K562 (cell line): Measurements from ENCODE around the gene CPLX3. TPM values are rescaled to one million over a fixed set of nuclear protein-coding genes. Genes with fewer than 3 reads are reported as not detected.

Experiments used
- EGR1 ChIP-seq: fragments of 450-650 bp; conservative IDR thresholded peaks from 2 replicates; pipeline ENCODE4 v1.6.1; 2017; ENCODE audit warnings: mild to moderate bottlenecking
- EHMT2 ChIP-seq: fragments of 450-650 bp; IDR thresholded peaks from 2 replicates; pipeline ENCODE4 v1.6.1; 2018; ENCODE audit warnings: antibody characterized with exemption
- FOXA3 ChIP-seq, 2 experiments: fragments of 450-650 bp in 1 of 2; sonication (generic) in 1 of 2; formaldehyde crosslinking; IDR thresholded peaks in 1 of 2; conservative IDR thresholded peaks in 1 of 2; 2 replicates each; pipeline versions ENCODE4 v1.4.0 to v1.8.0; 2020 to 2022; ENCODE audit warnings: mild to moderate bottlenecking in 2 of 2, missing genetic modification reagents in 1 of 2
- HNRNPL ChIP-seq: fragments of 200-400 bp; formaldehyde crosslinking; IDR thresholded peaks from 2 replicates; pipeline ENCODE4 v1.6.1; 2017; ENCODE audit warnings: low read depth, mild to moderate bottlenecking, low read length
- HNRNPUL1 ChIP-seq: fragments of 200-400 bp; formaldehyde crosslinking; IDR thresholded peaks from 2 replicates; pipeline ENCODE4 v1.6.1; 2017; ENCODE audit warnings: low read length
- MIER1 ChIP-seq: fragments of 450-650 bp; IDR thresholded peaks from 2 replicates; pipeline ENCODE4 v1.6.1; 2016; ENCODE audit warnings: antibody characterized with exemption, mild to moderate bottlenecking, low read depth
- NELFE ChIP-seq: IDR thresholded peaks from 2 replicates; pipeline ENCODE4 v1.6.1; 2011; ENCODE audit warnings: mild to moderate bottlenecking; ENCODE audit not compliant: insufficient read depth, insufficient read length
- NR3C1 ChIP-seq: sonication (generic); formaldehyde crosslinking; IDR thresholded peaks from 2 replicates; pipeline ENCODE4 v1.8.1; 2022; ENCODE audit warnings: missing genetic modification reagents
- PRPF4 ChIP-seq: fragments of 200-400 bp; formaldehyde crosslinking; IDR thresholded peaks from one replicate; pipeline ENCODE4 v1.6.1; 2017; ENCODE audit warnings: low read length, low read depth, mild to moderate bottlenecking; ENCODE audit not compliant: insufficient read depth, poor library complexity, severe bottlenecking
- SIN3A ChIP-seq, 2 experiments: fragments of 150-350 bp in 1 of 2; IDR thresholded peaks; 2 replicates each; pipeline ENCODE4 v1.6.1; 2011 to 2016; ENCODE audit warnings: borderline replicate concordance in 2 of 2, low read depth in 2 of 2, low read length in 2 of 2, mild to moderate bottlenecking in 2 of 2, moderate library complexity in 2 of 2; ENCODE audit not compliant: control insufficient read depth in 1 of 2
- TOE1 ChIP-seq, 2 experiments: fragments of 450-650 bp in 1 of 2; sonication (generic) in 1 of 2; formaldehyde crosslinking in 1 of 2; IDR thresholded peaks; 2 replicates each; pipeline versions ENCODE4 v1.7.1 to v1.8.0; 2016 to 2022; ENCODE audit warnings: borderline replicate concordance in 2 of 2, mild to moderate bottlenecking in 2 of 2, antibody characterized with exemption in 1 of 2, inconsistent platforms in 1 of 2, low read depth in 1 of 2, missing genetic modification reagents in 1 of 2, moderate library complexity in 1 of 2
- ZC3H4 ChIP-seq: sonication (generic); formaldehyde crosslinking; IDR thresholded peaks from 2 replicates; pipeline ENCODE4 v1.9.0; 2021; ENCODE audit warnings: missing genetic modification reagents, borderline replicate concordance
- ZNF232 ChIP-seq: sonication (generic); formaldehyde crosslinking; IDR thresholded peaks from 2 replicates; pipeline ENCODE4 v1.8.0; 2022; ENCODE audit warnings: mild to moderate bottlenecking, missing genetic modification reagents
- ZNF347 ChIP-seq: fragments of 450-650 bp; formaldehyde crosslinking; IDR thresholded peaks from 2 replicates; pipeline ENCODE4 v1.4.0; 2020; ENCODE audit warnings: low read depth, mild to moderate bottlenecking, moderate library complexity
- ZNF766 ChIP-seq: fragments of 200-800 bp; sonication (Bioruptor generic); conservative IDR thresholded peaks from 2 replicates; pipeline ENCODE4 v1.6.1; 2016; ENCODE audit warnings: missing genetic modification characterization, missing compliant biosample characterization
- polyA plus RNA-seq, 8 experiments: library from polyadenylated mRNA; depleted of rRNA in 4 of 8; stranded (reverse) in 5 of 8; unstranded in 3 of 8; fragments of >200 nt; fragmentation: Nextera tagmentation in 2 of 8; fragmentation: Illumina TruSeq in 1 of 8; extraction: Ambion mirVana in 2 of 8; extraction: Trizol in 1 of 8; gene quantifications; 2 replicates each; pipeline versions ENCODE4 v1.2.1 to v1.2.3, GENCODE V29; 2011 to 2014; ENCODE audit warnings: inconsistent platforms in 1 of 8, missing spikeins in 1 of 8
- total RNA-seq, 7 experiments: library from RNA; depleted of rRNA in 6 of 7; stranded (reverse); fragments of >200 nt in 6 of 7; fragmentation: Illumina TruSeq in 2 of 7; extraction: Trizol in 2 of 7; gene quantifications; 2 replicates each; pipeline versions ENCODE4 v1.2.1 to v1.2.3, GENCODE V29; 2011 to 2021; ENCODE audit warnings: low replicate concordance in 1 of 7
- TF ChIP-seq, protein P1 (sequence below): fragments of 150-350 bp; IDR thresholded peaks from 2 replicates; pipeline ENCODE4 v1.6.1; 2014; ENCODE audit warnings: low read depth, mild to moderate bottlenecking, low read length, borderline replicate concordance
- TF ChIP-seq, protein P2 (sequence below), 2 experiments: fragments of 450-650 bp; conservative IDR thresholded peaks; 2 replicates each; pipeline ENCODE4 v1.6.1; 2017; ENCODE audit warnings: mild to moderate bottlenecking in 2 of 2, moderate library complexity in 2 of 2
- TF ChIP-seq, protein P3 (sequence below), 2 experiments: IDR thresholded peaks; 2 replicates each; pipeline ENCODE4 v1.6.1; 2011; ENCODE audit warnings: borderline replicate concordance in 1 of 2, control low read depth in 1 of 2, low read depth in 1 of 2, low read length in 1 of 2, mild to moderate bottlenecking in 1 of 2, mixed read lengths in 1 of 2, moderate library complexity in 1 of 2; ENCODE audit not compliant: insufficient read depth in 1 of 2, insufficient read length in 1 of 2, poor library complexity in 1 of 2, severe bottlenecking in 1 of 2; ENCODE audit errors: extremely low read depth in 1 of 2
- TF ChIP-seq, protein P4 (sequence below): sonication (generic); formaldehyde crosslinking; IDR thresholded peaks from 2 replicates; pipeline ENCODE4 v1.8.0; 2022; ENCODE audit warnings: mild to moderate bottlenecking, missing genetic modification reagents

Gene CPLX3
- total and polyA plus RNA-seq, 9 of the 15 experiments (the other 6 are each of a cell fraction or from before 2014, with no cell fraction given), result not detected

DNA sequence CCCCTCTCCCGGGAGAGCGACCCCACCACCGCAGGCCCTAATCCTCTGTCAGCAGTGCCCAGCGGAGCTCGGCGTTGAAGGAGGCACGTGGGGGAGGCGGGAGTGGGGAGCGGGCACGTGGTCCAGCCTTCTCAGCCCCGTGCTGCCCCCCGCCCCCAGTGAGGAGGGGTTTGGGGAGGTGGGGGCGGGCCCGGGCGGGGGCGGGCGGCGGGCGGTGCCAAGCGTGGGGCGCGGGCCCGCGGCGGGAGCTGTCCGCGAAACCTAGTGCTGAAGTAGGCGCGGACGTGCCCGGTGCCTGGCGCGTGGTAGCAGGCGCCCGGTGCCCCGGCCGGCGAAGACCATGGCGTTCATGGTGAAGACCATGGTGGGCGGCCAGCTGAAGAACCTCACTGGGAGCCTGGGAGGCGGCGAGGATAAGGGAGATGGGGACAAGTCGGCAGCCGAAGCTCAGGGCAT is at the start of gene CPLX3 (continued):
- TF ChIP-seq, protein P1, sequence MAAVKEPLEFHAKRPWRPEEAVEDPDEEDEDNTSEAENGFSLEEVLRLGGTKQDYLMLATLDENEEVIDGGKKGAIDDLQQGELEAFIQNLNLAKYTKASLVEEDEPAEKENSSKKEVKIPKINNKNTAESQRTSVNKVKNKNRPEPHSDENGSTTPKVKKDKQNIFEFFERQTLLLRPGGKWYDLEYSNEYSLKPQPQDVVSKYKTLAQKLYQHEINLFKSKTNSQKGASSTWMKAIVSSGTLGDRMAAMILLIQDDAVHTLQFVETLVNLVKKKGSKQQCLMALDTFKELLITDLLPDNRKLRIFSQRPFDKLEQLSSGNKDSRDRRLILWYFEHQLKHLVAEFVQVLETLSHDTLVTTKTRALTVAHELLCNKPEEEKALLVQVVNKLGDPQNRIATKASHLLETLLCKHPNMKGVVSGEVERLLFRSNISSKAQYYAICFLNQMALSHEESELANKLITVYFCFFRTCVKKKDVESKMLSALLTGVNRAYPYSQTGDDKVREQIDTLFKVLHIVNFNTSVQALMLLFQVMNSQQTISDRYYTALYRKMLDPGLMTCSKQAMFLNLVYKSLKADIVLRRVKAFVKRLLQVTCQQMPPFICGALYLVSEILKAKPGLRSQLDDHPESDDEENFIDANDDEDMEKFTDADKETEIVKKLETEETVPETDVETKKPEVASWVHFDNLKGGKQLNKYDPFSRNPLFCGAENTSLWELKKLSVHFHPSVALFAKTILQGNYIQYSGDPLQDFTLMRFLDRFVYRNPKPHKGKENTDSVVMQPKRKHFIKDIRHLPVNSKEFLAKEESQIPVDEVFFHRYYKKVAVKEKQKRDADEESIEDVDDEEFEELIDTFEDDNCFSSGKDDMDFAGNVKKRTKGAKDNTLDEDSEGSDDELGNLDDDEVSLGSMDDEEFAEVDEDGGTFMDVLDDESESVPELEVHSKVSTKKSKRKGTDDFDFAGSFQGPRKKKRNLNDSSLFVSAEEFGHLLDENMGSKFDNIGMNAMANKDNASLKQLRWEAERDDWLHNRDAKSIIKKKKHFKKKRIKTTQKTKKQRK, result no peak
- TF ChIP-seq ZNF347 (CRISPR knock-in tag), result no peak
- peak; percentile 36; the same call in 1 of the 2 replicates for TF ChIP-seq EGR1
- no peak for TF ChIP-seq FOXA3 (CRISPR knock-in tag; conservative IDR thresholded peaks at IDR 0.05 in 1 of 2, IDR thresholded peaks at IDR 0.05 in 1 of 2)
- peak in 1 of 2 experiments; percentile 78; a peak in 1 of 4 replicates for TF ChIP-seq SIN3A (IDR thresholded peaks at IDR 0.05; ENCODE audit: borderline replicate concordance in 2 of 2, control insufficient read depth in 1 of 2, low read depth in 2 of 2, low read length in 2 of 2)
- peak; percentile 60 for TF ChIP-seq ZNF766 (CRISPR knock-in tag)
- TF ChIP-seq, protein P2, sequence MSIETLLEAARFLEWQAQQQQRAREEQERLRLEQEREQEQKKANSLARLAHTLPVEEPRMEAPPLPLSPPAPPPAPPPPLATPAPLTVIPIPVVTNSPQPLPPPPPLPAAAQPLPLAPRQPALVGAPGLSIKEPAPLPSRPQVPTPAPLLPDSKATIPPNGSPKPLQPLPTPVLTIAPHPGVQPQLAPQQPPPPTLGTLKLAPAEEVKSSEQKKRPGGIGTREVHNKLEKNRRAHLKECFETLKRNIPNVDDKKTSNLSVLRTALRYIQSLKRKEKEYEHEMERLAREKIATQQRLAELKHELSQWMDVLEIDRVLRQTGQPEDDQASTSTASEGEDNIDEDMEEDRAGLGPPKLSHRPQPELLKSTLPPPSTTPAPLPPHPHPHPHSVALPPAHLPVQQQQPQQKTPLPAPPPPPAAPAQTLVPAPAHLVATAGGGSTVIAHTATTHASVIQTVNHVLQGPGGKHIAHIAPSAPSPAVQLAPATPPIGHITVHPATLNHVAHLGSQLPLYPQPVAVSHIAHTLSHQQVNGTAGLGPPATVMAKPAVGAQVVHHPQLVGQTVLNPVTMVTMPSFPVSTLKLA (conservative IDR thresholded peaks at IDR 0.05), result 0 out of 4 replicates have a peak, but pooled peaks of 1 of the 2 experiments have one; percentile 22
- TF ChIP-seq NR3C1 (CRISPR knock-in tag), result peak; percentile 48; the same call in 1 of the 2 replicates
- TF ChIP-seq MIER1, result peak; percentile 88
- TF ChIP-seq HNRNPUL1, result no peak
- TF ChIP-seq EHMT2, result peak; percentile 87
- no peak for TF ChIP-seq ZNF232 (CRISPR knock-in tag)
- TF ChIP-seq PRPF4, result no peak
- TF ChIP-seq, protein P3, sequence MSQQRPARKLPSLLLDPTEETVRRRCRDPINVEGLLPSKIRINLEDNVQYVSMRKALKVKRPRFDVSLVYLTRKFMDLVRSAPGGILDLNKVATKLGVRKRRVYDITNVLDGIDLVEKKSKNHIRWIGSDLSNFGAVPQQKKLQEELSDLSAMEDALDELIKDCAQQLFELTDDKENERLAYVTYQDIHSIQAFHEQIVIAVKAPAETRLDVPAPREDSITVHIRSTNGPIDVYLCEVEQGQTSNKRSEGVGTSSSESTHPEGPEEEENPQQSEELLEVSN (IDR thresholded peaks at IDR 0.05; ENCODE audit: borderline replicate concordance in 1 of 2, extremely low read depth in 1 of 2, insufficient read depth in 1 of 2, insufficient read length in 1 of 2, low read depth in 1 of 2, low read length in 1 of 2, poor library complexity in 1 of 2, severe bottlenecking in 1 of 2), result peak in 1 of 2 experiments; percentile 58
- no peak for TF ChIP-seq TOE1 (IDR thresholded peaks at IDR 0.05; ENCODE audit: borderline replicate concordance)
- TF ChIP-seq TOE1 (CRISPR knock-in tag; IDR thresholded peaks at IDR 0.05; ENCODE audit: borderline replicate concordance, low read depth), result no peak
- TF ChIP-seq, protein P4, sequence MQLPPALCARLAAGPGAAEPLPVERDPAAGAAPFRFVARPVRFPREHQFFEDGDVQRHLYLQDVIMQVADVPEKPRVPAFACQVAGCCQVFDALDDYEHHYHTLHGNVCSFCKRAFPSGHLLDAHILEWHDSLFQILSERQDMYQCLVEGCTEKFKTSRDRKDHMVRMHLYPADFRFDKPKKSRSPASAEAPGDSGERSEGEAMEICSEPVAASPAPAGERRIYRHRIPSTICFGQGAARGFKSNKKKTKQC (CRISPR knock-in tag), result 0 out of 2 replicates have a peak, but pooled peaks have one; percentile 24
- TF ChIP-seq ZC3H4 (CRISPR knock-in tag), result no peak
- TF ChIP-seq HNRNPL, result peak; percentile 90
- TF ChIP-seq NELFE, result no peak
